ENCODE results near the gene UBC. TPM values are rescaled to one million over a fixed set of nuclear protein-coding genes. Genes with fewer than 3 reads are reported as not detected.

Gene UBC
- total RNA-seq, 1 experiment from 2014 or later = 1,259 TPM

- Histone ChIP-seq H3K79me2 (ENCODE audit: insufficient read depth, low read length) (no peaks in the 10 kb centered on the region), H3K9ac (ENCODE audit: low read length) (peak overlapping the region; percentile 53), H3K9me3 (ENCODE audit: control insufficient read depth in 1 of 2, insufficient read depth in 1 of 2, low read depth in 1 of 2, low read length in 2 of 2) (no peaks in the 10 kb centered on the region), H3K27ac (ENCODE audit: low read depth, low read length) (peak overlapping the region; percentile 65), H2AFZ (ENCODE audit: low read depth, low read length, poor library complexity, severe bottlenecking) (peak overlapping the region; percentile 47), H3K4me3 (replicated peaks in 1 of 2; ENCODE audit: low read depth in 1 of 2, low read length in 2 of 2) (peak overlapping the region; percentile 9 to 38), H3K9me2 (ENCODE audit: insufficient read depth) (no peaks in the 10 kb centered on the region), H3K4me2 (ENCODE audit: low read length) (peak overlapping the region; percentile 69), H3K4me1 (ENCODE audit: control insufficient read depth in 1 of 2, insufficient read depth in 2 of 2, low read length in 2 of 2) (peaks cover 25 to 60% of the 10 kb centered on the region in 2 experiments), H3K36me3 (ENCODE audit: control insufficient read depth in 1 of 2, insufficient read depth in 2 of 2, low read length in 2 of 2) (no peaks in the 10 kb centered on the region), H3K27me3 (ENCODE audit: insufficient read depth, low read length) (no peaks in the 10 kb centered on the region), H4K20me1 (ENCODE audit: insufficient read depth) (no peaks in the 10 kb centered on the region)
- ATAC-seq (peak; percentile 65), DNase-seq (ENCODE audit: low read depth, low spot score) (peak; percentile 95)
- intact Hi-C loops (cut with micrococcal nuclease) = no loop called here
- ChIA-PET RAD21 (ENCODE audit: low non-redundant PET in 1 of 2, low total read pairs in 2 of 2, uncharacterized antibody in 2 of 2, unreplicated experiment in 2 of 2) (no interaction called here), CTCF (interaction anchor here (0.6 to 2.4 kb wide), 4 partner anchors 10 to 21 kb away, joined by 3 to 15 read pairs (median 6); no protein-coding TSS in a partner anchor), POLR2A (interaction anchor here (1.0 to 3.0 kb wide), 5 partner anchors 8 to 19 kb away, joined by 3 to 61 read pairs (median 6); partner anchors contain the start of gene UBC)
- TSS peak; percentile 82 for BruUV-seq (replicated peaks)
- no peak for TF ChIP-seq JUND (IDR thresholded peaks at IDR 0.05)
- peak; percentile 69 for TF ChIP-seq ZBTB33 (IDR thresholded peaks at IDR 0.05; ENCODE audit: extremely low read depth, insufficient replicate concordance, low read length)
- TF ChIP-seq ZFX (IDR thresholded peaks at IDR 0.05) = peak; percentile 63; the same call in 1 of the 2 replicates
- no peak for TF ChIP-seq SP1 (IDR thresholded peaks at IDR 0.05; ENCODE audit: low read depth)
- TF ChIP-seq ZNF274 (IDR thresholded peaks at IDR 0.05; ENCODE audit: low read depth, low read length) = no peak
- no peak for TF ChIP-seq MAX (IDR thresholded peaks at IDR 0.05)
- TF ChIP-seq YY1 (IDR thresholded peaks at IDR 0.05; ENCODE audit: extremely low read depth, insufficient replicate concordance, low read depth, low read length) = peak; percentile 81
- TF ChIP-seq CEBPB (IDR thresholded peaks at IDR 0.05; ENCODE audit: low read depth) = no peak
- TF ChIP-seq EGR1 (IDR thresholded peaks at IDR 0.05; ENCODE audit: low read depth) = no peak
- TF ChIP-seq TCF7L2 (IDR thresholded peaks at IDR 0.05; ENCODE audit: borderline replicate concordance, extremely low read depth, insufficient read depth, insufficient read length) = no peak
- no peak for TF ChIP-seq EZH2 (IDR thresholded peaks at IDR 0.05)
- peak; percentile 69 for TF ChIP-seq POLR2AphosphoS5 (IDR thresholded peaks at IDR 0.05; ENCODE audit: low read depth, low read length)
- TF ChIP-seq CBX3 (IDR thresholded peaks at IDR 0.05; ENCODE audit: low read depth) = no peak
- no peak for TF ChIP-seq ATF3 (IDR thresholded peaks at IDR 0.05)
- no peak for TF ChIP-seq FOSL1 (IDR thresholded peaks at IDR 0.05; ENCODE audit: low read depth)
- TF ChIP-seq EZH2phosphoT487 (IDR thresholded peaks at IDR 0.05; ENCODE audit: borderline replicate concordance) = no peak
- TF ChIP-seq RAD21 (IDR thresholded peaks at IDR 0.05; ENCODE audit: low read depth) = no peak
- no peak for TF ChIP-seq CTCF (IDR thresholded peaks at IDR 0.05 in 2 of 3, conservative IDR thresholded peaks at IDR 0.05 in 1 of 3; ENCODE audit: borderline replicate concordance in 1 of 3, insufficient read depth in 1 of 3, low read depth in 2 of 3, low read length in 2 of 3)
- TF ChIP-seq POLR2A (IDR thresholded peaks at IDR 0.05; ENCODE audit: borderline replicate concordance, extremely low read depth, insufficient read depth, insufficient read length) = no peak
Observed at GRCh38 chr12:124928095-124928911, 13.9 kb upstream of the UBC start.
